ENCODE data around the gene PDGFA. TPM values are rescaled to one million over a fixed set of nuclear protein-coding genes. Genes with fewer than 3 reads are reported as not detected.

PDGFA gene
- total RNA-seq, 1 experiment from 2014 or later: 35.8 TPM

DNA sequence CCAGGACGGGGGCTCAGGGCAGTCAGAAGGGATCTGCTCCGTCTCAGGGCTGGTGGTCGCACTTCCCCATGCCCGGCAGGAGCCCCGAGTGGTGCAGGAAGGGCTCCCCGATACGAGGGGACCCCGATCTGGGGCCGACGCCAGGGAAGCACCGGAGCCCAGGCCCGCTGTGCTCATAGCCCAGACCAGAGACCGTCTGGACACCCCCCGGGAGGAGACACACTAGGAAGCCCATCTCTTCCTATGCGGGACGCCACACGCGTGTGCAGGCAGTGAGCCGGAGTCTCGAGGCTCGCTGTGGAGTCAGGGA lies 39.7 kb upstream of the PDGFA start:
- no peak overlapping the region for H2BK120ac ChIP-seq (ENCODE audit: low read depth, low read length, poor library complexity, severe bottlenecking)
- H3K27ac ChIP-seq (ENCODE audit: insufficient read length, low read depth, low read length): no peak overlapping the region
- H4K5ac ChIP-seq (ENCODE audit: insufficient read length, low read depth, low read length): no peak overlapping the region
- no peaks in the 10 kb centered on the region for H3K9me3 ChIP-seq (ENCODE audit: control insufficient read depth, low read depth, low read length)
- H3K4me1 ChIP-seq (ENCODE audit: insufficient read depth, low read length): no peaks in the 10 kb centered on the region
- peaks cover 0 to 4% (median 4%) of the 10 kb centered on the region in 3 experiments; a peak in 3 of 7 replicates for H3K36me3 Mint-ChIP-seq (ENCODE audit: insufficient read depth in 1 of 3, low read depth in 3 of 3)
- TF ChIP-seq, protein P1, sequence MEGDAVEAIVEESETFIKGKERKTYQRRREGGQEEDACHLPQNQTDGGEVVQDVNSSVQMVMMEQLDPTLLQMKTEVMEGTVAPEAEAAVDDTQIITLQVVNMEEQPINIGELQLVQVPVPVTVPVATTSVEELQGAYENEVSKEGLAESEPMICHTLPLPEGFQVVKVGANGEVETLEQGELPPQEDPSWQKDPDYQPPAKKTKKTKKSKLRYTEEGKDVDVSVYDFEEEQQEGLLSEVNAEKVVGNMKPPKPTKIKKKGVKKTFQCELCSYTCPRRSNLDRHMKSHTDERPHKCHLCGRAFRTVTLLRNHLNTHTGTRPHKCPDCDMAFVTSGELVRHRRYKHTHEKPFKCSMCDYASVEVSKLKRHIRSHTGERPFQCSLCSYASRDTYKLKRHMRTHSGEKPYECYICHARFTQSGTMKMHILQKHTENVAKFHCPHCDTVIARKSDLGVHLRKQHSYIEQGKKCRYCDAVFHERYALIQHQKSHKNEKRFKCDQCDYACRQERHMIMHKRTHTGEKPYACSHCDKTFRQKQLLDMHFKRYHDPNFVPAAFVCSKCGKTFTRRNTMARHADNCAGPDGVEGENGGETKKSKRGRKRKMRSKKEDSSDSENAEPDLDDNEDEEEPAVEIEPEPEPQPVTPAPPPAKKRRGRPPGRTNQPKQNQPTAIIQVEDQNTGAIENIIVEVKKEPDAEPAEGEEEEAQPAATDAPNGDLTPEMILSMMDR (conservative IDR thresholded peaks at IDR 0.05): no peak
- no peak overlapping the region for H2BK12ac ChIP-seq (ENCODE audit: insufficient read length, low read depth, low read length)
- no peak overlapping the region for H3K4me2 ChIP-seq (ENCODE audit: insufficient read depth, insufficient read length, low read length)
- H3K56ac ChIP-seq (ENCODE audit: insufficient read length, low read depth, low read length): no peak overlapping the region
- no peak for DNase-seq
- no peaks in the 10 kb centered on the region for H4K20me1 ChIP-seq (ENCODE audit: control insufficient read depth, insufficient read depth, insufficient read length)
- no peak overlapping the region for H2AK5ac ChIP-seq (ENCODE audit: insufficient read length, low read length)
- H3K9ac ChIP-seq (ENCODE audit: extremely low read depth, insufficient read length, low read length): no peak overlapping the region
- no peak overlapping the region for H3K23ac ChIP-seq (ENCODE audit: insufficient read length, low read depth, low read length)
- H3K27me3 Mint-ChIP-seq (ENCODE audit: low read depth): no peaks in the 10 kb centered on the region
- peak overlapping the region in 1 of 3 experiments; percentile 70; a peak in 1 of 7 replicates for H3K27ac Mint-ChIP-seq
- H3K18ac ChIP-seq (ENCODE audit: insufficient read length, low read depth, low read length): no peak overlapping the region
- H2BK20ac ChIP-seq (ENCODE audit: low read depth, low read length, poor library complexity, severe bottlenecking): no peak overlapping the region
- no peak overlapping the region for H2AFZ ChIP-seq (ENCODE audit: low read length)
- no peak overlapping the region; the same call in 1 of the 2 replicates for H3K14ac ChIP-seq (ENCODE audit: insufficient read depth, low read length)
- H3K79me2 ChIP-seq (ENCODE audit: insufficient read depth, low read length): no peaks in the 10 kb centered on the region
- H3K4me3 Mint-ChIP-seq: no peak overlapping the region
- H3K79me1 ChIP-seq (ENCODE audit: insufficient read depth, low read depth, low read length, poor library complexity, severe bottlenecking): no peaks in the 10 kb centered on the region
- H3K4ac ChIP-seq (ENCODE audit: low read depth, low read length): no peak overlapping the region
- 0 out of 5 replicates have a peak, but pooled peaks cover 0 to 2% of the 10 kb centered on the region in 2 experiments for H3K9me3 Mint-ChIP-seq
- H3T11ph ChIP-seq (ENCODE audit: low read length): no peak overlapping the region
- no peak overlapping the region for H4K91ac ChIP-seq (ENCODE audit: insufficient read length, low read depth, low read length)
- H2BK5ac ChIP-seq (ENCODE audit: insufficient read length, low read length): no peak overlapping the region
- no peaks in the 10 kb centered on the region for H3K27me3 ChIP-seq (ENCODE audit: insufficient read depth, low read length)
- no peak overlapping the region for H4K8ac ChIP-seq (replicated peaks; ENCODE audit: insufficient read length, low read depth, low read length)
- no CpG with 5 or more reads among the region's 21 CpGs for WGBS (ENCODE audit: extremely low coverage, insufficient read length, low lambda C conversion rate)
- peaks cover 0 to 4% of the 10 kb centered on the region in 2 experiments; a peak in 1 of 4 replicates for H3K4me1 Mint-ChIP-seq
- no peaks in the 10 kb centered on the region for H3K23me2 ChIP-seq (ENCODE audit: insufficient read length, low read depth, low read length, poor library complexity, severe bottlenecking)
- H2BK15ac ChIP-seq (ENCODE audit: low read depth, low read length): no peak overlapping the region

All from H9 (cell line).